T-helper 2 cell treated with Interferon-gamma antibody and Interleukin-4, amounts not matched to agents 5 μg/mL and 100 μg/mL, for 36 hours (primary cell): Measurements from ENCODE around the gene PARD3B.

Experiments used
- DNase-seq: peaks from one replicate; pipeline ENCODE4 v3.0.0; 2021; ENCODE audit warnings: low spot score
- H3K27ac Mint-ChIP-seq: one replicate; pipeline ENCODE4 v1.8.0; 2021; ENCODE audit warnings: mild to moderate bottlenecking, mixed read lengths
- H3K27me3 Mint-ChIP-seq: one replicate; pipeline ENCODE4 v1.8.0; 2021; ENCODE audit warnings: low read depth, mixed read lengths
- H3K36me3 Mint-ChIP-seq: one replicate; pipeline ENCODE4 v1.8.0; 2021; ENCODE audit warnings: low read depth, mixed read lengths
- H3K4me1 Mint-ChIP-seq: one replicate; pipeline ENCODE4 v1.8.0; 2021; ENCODE audit warnings: low read depth, mixed read lengths
- H3K4me3 Mint-ChIP-seq: one replicate; pipeline ENCODE4 v1.8.0; 2022; ENCODE audit warnings: mild to moderate bottlenecking, moderate library complexity, mixed read lengths
- H3K9me3 Mint-ChIP-seq: one replicate; pipeline ENCODE4 v1.8.0; 2021; ENCODE audit warnings: mixed read lengths

PARD3B gene

GRCh38 chr2:205613970-205614559 is 1068.8 kb downstream of the PARD3B start:
- Mint-ChIP-seq H3K36me3 (peaks cover 2% of the 10 kb centered on the region), H3K4me1 (peaks cover 39% of the 10 kb centered on the region), H3K27me3 (no peaks in the 10 kb centered on the region), H3K27ac (peak overlapping the region; percentile 32), H3K4me3 (peak overlapping the region; percentile 24), H3K9me3 (no peaks in the 10 kb centered on the region)
- no peak for DNase-seq

GRCh38 chr2:205614965-205615364 is 1069.7 kb downstream of the PARD3B start:
- H3K27me3 Mint-ChIP-seq, result no peaks in the 10 kb centered on the region

GRCh38 chr2:205617905-205618304 is 1072.6 kb downstream of the PARD3B start:
- H3K36me3 Mint-ChIP-seq, result peaks cover 3% of the 10 kb centered on the region
- DNase-seq, result no peak

More at GRCh38 chr2:205614965-205615364, 1069.7 kb downstream of the PARD3B start:
- no peaks in the 10 kb centered on the region for H3K9me3 Mint-ChIP-seq
- H3K4me3 Mint-ChIP-seq, result no peak overlapping the region
- DNase-seq, result no peak
- peaks cover 37% of the 10 kb centered on the region for H3K4me1 Mint-ChIP-seq
- H3K27ac Mint-ChIP-seq, result no peak overlapping the region
- H3K36me3 Mint-ChIP-seq, result peaks cover 3% of the 10 kb centered on the region

GRCh38 chr2:205619600-205619999 is 1074.3 kb downstream of the PARD3B start:
- Mint-ChIP-seq H3K9me3 (no peaks in the 10 kb centered on the region), H3K27me3 (no peaks in the 10 kb centered on the region), H3K36me3 (peaks cover 3% of the 10 kb centered on the region), H3K4me1 (peaks cover 4% of the 10 kb centered on the region), H3K27ac (no peak overlapping the region), H3K4me3 (no peak overlapping the region)
- DNase-seq, result no peak

More at GRCh38 chr2:205617905-205618304, 1072.6 kb downstream of the PARD3B start:
- H3K27me3 Mint-ChIP-seq, result no peaks in the 10 kb centered on the region
- H3K27ac Mint-ChIP-seq, result no peak overlapping the region
- H3K4me1 Mint-ChIP-seq, result peaks cover 17% of the 10 kb centered on the region
- no peak overlapping the region for H3K4me3 Mint-ChIP-seq
- H3K9me3 Mint-ChIP-seq, result no peaks in the 10 kb centered on the region

GRCh38 chr2:205627085-205627484 is 1081.8 kb downstream of the PARD3B start:
- Mint-ChIP-seq H3K36me3 (no peaks in the 10 kb centered on the region), H3K27me3 (no peaks in the 10 kb centered on the region), H3K27ac (no peak overlapping the region)

GRCh38 chr2:205628422-205628821 is 1083.1 kb downstream of the PARD3B start:
- Mint-ChIP-seq H3K4me3 (no peak overlapping the region), H3K27me3 (no peaks in the 10 kb centered on the region), H3K36me3 (no peaks in the 10 kb centered on the region), H3K9me3 (no peaks in the 10 kb centered on the region), H3K4me1 (peaks cover 1% of the 10 kb centered on the region), H3K27ac (no peak overlapping the region)
- no peak for DNase-seq

More at GRCh38 chr2:205627085-205627484, 1081.8 kb downstream of the PARD3B start:
- no peak for DNase-seq
- Mint-ChIP-seq H3K4me3 (no peak overlapping the region), H3K4me1 (peaks cover 1% of the 10 kb centered on the region), H3K9me3 (no peaks in the 10 kb centered on the region)

GRCh38 chr2:205629091-205629776 is 1084.0 kb downstream of the PARD3B start:
- peaks cover 1% of the 10 kb centered on the region for H3K4me1 Mint-ChIP-seq
- no peak overlapping the region for H3K4me3 Mint-ChIP-seq
- H3K27me3 Mint-ChIP-seq, result no peaks in the 10 kb centered on the region
- H3K36me3 Mint-ChIP-seq, result no peaks in the 10 kb centered on the region
- H3K27ac Mint-ChIP-seq, result no peak overlapping the region
- no peak for DNase-seq
- H3K9me3 Mint-ChIP-seq, result no peaks in the 10 kb centered on the region

- no peaks in the 10 kb centered on the region for H3K27me3 Mint-ChIP-seq
- H3K36me3 Mint-ChIP-seq, result no peaks in the 10 kb centered on the region
- H3K4me3 Mint-ChIP-seq, result no peak overlapping the region
- H3K27ac Mint-ChIP-seq, result no peak overlapping the region
- no peaks in the 10 kb centered on the region for H3K9me3 Mint-ChIP-seq
- H3K4me1 Mint-ChIP-seq, result peaks cover 32% of the 10 kb centered on the region
- DNase-seq, result no peak
These were observed 1088.7 kb downstream of the PARD3B start for GRCh38 chr2:205633994-205634393.

GRCh38 chr2:205636549-205637319 is 1091.5 kb downstream of the PARD3B start:
- H3K4me1 Mint-ChIP-seq, result peaks cover 40% of the 10 kb centered on the region
- no peaks in the 10 kb centered on the region for H3K27me3 Mint-ChIP-seq
- peak overlapping the region; percentile 57 for H3K4me3 Mint-ChIP-seq
- no peaks in the 10 kb centered on the region for H3K9me3 Mint-ChIP-seq
- H3K36me3 Mint-ChIP-seq, result no peaks in the 10 kb centered on the region
- H3K27ac Mint-ChIP-seq, result peak overlapping the region; percentile 90
- DNase-seq, result peak; percentile 34

- Mint-ChIP-seq H3K27ac (peak overlapping the region; percentile 80), H3K9me3 (no peaks in the 10 kb centered on the region)
These were observed 1092.0 kb downstream of the PARD3B start for GRCh38 chr2:205637320-205637602.

GRCh38 chr2:205637779-205638503 is 1092.7 kb downstream of the PARD3B start:
- DNase-seq, result no peak
- peak overlapping the region; percentile 80 for H3K27ac Mint-ChIP-seq
- no peaks in the 10 kb centered on the region for H3K36me3 Mint-ChIP-seq
- H3K9me3 Mint-ChIP-seq, result no peaks in the 10 kb centered on the region
- peak overlapping the region; percentile 62 for H3K4me3 Mint-ChIP-seq
- no peaks in the 10 kb centered on the region for H3K27me3 Mint-ChIP-seq
- H3K4me1 Mint-ChIP-seq, result peaks cover 40% of the 10 kb centered on the region

More at GRCh38 chr2:205637320-205637602, 1092.0 kb downstream of the PARD3B start:
- Mint-ChIP-seq H3K4me1 (peaks cover 40% of the 10 kb centered on the region), H3K4me3 (peak overlapping the region; percentile 62), H3K27me3 (no peaks in the 10 kb centered on the region), H3K36me3 (no peaks in the 10 kb centered on the region)
- DNase-seq, result no peak

- H3K4me3 Mint-ChIP-seq, result peak overlapping the region; percentile 7
- no peak for DNase-seq
- H3K27me3 Mint-ChIP-seq, result no peaks in the 10 kb centered on the region
- H3K9me3 Mint-ChIP-seq, result no peaks in the 10 kb centered on the region
- no peaks in the 10 kb centered on the region for H3K36me3 Mint-ChIP-seq
- peaks cover 33% of the 10 kb centered on the region for H3K4me1 Mint-ChIP-seq
- H3K27ac Mint-ChIP-seq, result peak overlapping the region; percentile 53
These were observed 1095.4 kb downstream of the PARD3B start for GRCh38 chr2:205640716-205641115.

- H3K4me3 Mint-ChIP-seq, result no peak overlapping the region
- H3K27ac Mint-ChIP-seq, result no peak overlapping the region
- H3K9me3 Mint-ChIP-seq, result no peaks in the 10 kb centered on the region
- H3K27me3 Mint-ChIP-seq, result peaks cover 2% of the 10 kb centered on the region
- H3K4me1 Mint-ChIP-seq, result peaks cover 16% of the 10 kb centered on the region
- H3K36me3 Mint-ChIP-seq, result no peaks in the 10 kb centered on the region
- DNase-seq, result no peak
These were observed 1097.5 kb downstream of the PARD3B start for GRCh38 chr2:205642599-205643356.
